HG03280 (cell line): ENCODE measurements around the gene IL17B.
"Not testable (repeated sequence)": the region's sequence is repeated elsewhere in the genome, so short reads cannot be mapped to it uniquely, and the experiment has no call there.

Experiments used
- ATAC-seq: cut with Tn5 transposase; IDR thresholded peaks from one replicate; pipeline ENCODE4 v1.9.1; 2021; ENCODE audit warnings: mild to moderate bottlenecking, moderate library complexity; ENCODE audit not compliant: unreplicated experiment

Gene IL17B

DNA sequence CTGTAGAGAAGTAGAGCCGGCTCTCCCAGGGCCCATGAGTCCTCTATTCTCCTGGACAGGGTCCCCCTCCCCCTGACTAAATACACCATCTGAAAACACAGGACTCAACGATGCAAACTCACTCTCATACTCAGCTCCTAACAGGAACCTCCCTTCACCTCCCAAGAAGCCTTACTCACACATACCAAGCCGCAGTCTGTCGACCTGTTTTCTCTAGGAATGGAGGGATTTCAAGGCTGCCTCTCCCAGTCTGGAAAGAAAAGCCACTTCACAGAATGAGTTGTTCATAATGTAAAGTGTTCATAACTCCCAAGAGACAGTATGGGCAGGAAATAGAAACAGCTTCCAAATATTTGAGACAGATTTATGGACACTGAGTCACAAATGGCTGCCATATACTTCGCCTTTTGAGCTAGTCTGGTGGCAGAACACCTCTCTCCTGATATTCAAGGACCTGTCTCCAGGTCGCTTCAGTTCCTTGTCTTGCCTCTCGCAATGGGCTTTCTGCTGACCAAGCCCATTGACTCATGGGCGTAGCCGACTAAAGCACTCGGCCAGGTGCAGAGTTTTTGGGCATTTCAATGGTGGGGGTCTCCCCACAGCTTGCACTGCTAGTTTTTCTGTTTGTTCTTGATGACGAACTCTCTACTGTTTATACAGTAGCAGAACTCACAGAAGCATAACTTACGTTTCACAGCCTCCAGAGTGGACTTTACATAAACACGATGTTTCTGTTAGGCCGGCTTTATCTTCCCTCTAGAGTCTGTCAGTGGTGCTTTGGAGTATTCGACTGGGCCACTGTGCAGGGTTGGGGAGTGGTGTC, 25.0 kb upstream of the IL17B start:
- no peak for ATAC-seq

GRCh38 chr5:149402291-149402690, 23.2 kb upstream of the IL17B start:
- ATAC-seq: no peak

- ATAC-seq: no peak
Measured at GRCh38 chr5:149401051-149401450, 22.0 kb upstream of the IL17B start.

- ATAC-seq: no peak
Measured at GRCh38 chr5:149400304-149400703, 21.2 kb upstream of the IL17B start.

GRCh38 chr5:149399775-149400174, 20.7 kb upstream of the IL17B start:
- no peak for ATAC-seq

DNA sequence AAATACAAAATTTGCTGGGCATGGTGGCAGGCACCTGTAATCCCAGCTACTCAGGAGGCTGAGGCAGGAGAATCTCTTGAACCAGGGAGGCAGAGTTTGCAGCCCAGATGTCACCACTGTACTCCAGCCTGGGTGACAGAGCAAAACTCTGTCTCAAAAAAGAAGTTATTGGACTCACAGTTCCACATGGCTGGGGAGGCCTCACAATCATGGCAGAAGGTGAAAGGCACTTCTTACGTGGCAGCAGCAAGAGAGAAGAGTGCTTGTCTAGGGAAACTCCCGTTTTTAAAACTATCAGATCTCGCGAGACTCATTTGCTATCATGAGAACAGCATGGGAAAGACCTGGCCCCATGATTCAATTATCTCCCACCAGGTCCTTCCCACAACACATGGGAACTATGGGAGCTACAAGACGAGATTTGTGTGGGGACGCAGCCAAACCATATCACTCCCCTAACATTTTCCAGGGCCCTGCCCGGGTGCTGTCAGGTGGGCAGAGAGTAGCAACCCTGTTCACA, 19.7 kb upstream of the IL17B start:
- not testable (repeated sequence) for ATAC-seq

GRCh38 chr5:149397530-149397929, 18.4 kb upstream of the IL17B start:
- no peak for ATAC-seq

- ATAC-seq: not testable (repeated sequence)
Measured at GRCh38 chr5:149394996-149395395, 15.9 kb upstream of the IL17B start.

DNA sequence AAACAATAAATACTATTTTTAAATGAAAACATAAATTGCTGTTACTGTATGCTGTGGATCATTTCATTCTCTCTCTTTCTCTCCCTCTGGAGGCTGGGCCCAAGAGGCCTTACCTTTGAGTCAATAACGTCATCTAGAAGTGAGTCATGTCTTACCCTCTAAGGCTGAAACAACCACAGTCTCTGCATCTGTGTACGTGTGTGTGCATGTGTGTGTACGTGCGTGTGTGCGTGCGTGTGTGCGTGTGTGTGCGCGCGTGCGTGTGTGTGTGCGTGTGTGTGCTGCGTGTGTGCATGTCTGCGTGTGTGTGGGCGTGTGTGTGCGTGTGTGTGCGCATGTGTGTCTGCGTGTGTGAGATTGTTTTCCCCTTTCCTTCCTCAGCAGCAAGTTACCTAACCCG, 13.6 kb upstream of the IL17B start:
- ATAC-seq: no peak

DNA sequence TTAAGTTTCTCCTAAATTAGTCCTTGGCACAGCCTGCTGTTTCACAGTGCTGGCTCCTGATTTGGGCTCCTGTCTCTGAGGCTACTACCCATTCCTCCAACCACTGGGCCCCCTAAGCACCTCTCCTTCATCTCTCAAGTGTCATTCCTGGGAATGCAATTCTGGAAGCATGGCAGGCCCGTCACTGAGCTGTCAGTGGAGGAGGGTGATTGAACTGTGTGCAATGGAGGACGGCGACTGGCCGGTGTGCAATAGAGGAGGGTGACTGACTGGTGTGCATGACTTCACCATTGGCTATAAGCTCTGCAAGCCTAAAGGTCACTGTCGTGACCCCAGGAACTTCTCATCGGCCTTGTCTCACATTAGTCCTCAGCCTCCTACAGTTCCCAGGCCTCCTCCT, 12.4 kb upstream of the IL17B start:
- no peak for ATAC-seq

DNA sequence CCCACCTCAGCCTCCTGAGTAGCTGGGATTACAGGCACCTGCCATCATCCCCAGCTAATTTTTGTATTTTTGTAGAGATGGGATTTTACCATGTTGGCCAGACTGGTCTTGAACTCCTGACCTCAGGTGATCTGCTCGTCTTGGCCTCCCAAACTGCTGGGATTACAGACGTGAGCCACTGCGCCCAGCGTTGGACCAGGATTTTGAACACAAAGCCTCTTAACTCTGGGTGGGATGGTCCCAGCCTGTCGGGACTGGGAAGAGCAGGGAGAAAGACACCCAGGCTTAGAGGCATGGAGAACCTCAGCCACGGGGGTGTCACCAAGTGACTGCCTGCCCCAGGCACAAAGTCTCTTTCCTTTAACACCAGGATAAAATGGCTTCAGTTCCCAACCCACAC, 12.0 kb upstream of the IL17B start:
- ATAC-seq: not testable (repeated sequence)

- no peak for ATAC-seq
Measured at GRCh38 chr5:149389552-149390495, 10.7 kb upstream of the IL17B start.

DNA sequence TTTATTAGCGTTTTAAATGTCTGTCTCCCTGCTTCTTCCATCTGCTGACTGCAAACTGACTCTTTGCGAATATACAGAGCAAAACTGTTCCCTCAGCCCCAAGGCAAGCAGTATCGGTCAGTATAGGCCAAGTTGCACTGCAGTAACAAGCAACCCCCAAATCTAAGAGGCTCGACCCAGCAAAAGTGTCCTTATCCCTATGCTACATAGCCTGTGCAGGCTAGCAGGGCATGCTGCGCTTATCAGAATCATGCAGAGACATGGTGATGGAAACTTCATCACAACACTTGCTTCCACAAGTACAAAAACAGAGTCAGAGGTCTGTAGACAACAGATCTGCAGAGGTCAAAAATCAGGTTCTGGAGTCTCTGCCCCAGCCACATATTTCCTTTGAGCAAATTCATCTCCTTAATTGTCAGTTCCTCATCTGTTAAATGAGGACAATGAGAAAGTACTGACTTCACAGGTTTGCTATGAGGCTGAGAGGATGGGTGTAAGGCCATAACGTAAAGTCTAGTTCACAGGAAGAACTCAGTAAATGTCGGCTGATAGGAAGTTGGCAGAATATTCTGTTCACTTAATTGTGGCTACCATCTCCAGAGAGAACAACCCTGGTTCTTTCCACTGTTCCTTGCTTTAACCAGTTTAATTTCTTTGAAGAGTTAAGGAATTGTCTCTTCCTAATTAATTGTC, 9.6 kb upstream of the IL17B start:
- no peak for ATAC-seq

- ATAC-seq: no peak
Measured at GRCh38 chr5:149387982-149388381, 8.9 kb upstream of the IL17B start.

- ATAC-seq: no peak
Measured at GRCh38 chr5:149387081-149387631, 8.1 kb upstream of the IL17B start.

- no peak for ATAC-seq
Measured at GRCh38 chr5:149386166-149386565, 7.1 kb upstream of the IL17B start.

GRCh38 chr5:149383399-149383798, 4.3 kb upstream of the IL17B start:
- no peak for ATAC-seq

DNA sequence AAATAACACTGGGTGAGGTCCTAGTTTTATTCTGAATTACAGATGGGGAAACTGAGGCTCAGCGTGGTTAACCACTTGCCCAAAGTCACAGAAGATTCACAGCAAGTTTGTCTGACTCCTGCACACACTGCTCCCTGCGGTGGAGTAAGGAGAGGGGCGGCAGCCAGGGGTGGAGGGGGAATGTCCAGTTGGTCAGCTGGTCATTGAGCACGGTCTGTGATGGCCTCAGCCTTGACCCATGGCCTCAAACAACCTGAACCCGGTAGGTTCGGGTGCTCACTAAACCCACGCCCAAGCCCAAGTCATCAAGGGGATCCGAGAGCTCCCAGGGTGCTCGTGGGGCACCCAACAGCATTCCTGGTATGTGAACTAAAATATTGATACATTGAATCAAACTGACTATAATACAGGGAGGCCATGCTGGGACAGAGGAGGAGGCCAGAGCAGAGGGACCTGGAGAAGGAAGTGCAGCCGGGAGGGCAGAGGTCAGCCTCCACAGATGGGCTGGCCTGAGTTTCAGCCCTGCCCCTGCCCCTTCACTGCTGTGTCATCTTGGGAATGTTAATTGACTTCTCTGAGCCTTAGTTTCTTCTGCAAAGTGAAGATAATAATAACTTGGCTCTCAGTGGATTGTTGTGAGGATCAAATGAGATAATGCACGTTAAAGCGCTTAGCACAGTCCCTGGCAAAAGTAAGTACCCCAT, 3.6 kb upstream of the IL17B start:
- ATAC-seq: no peak

DNA sequence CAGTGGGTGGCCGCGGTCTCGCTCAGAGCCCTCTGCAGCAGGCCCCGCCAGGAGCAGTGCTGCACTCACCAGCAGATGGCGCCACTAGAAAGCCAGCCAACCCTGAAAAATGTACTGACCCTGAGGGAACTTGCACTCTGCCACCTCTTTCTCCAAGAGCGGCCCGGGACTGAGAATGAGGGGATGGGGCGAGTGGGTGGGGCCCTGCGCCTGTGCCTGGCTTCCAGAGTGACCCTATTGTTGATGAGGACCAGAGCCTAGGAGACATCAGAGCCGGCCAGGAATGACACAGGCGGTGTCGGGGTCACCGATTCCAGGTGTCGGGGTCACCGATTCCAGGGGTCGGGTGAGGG, 2.9 kb upstream of the IL17B start:
- peak; percentile 79 for ATAC-seq

- ATAC-seq: no peak
Measured at GRCh38 chr5:149381261-149381985, 2.3 kb upstream of the IL17B start.
